Fibroblast of lung (primary cell): ENCODE results near the gene SHANK3. TPM values are rescaled to one million over a fixed set of nuclear protein-coding genes. Genes with fewer than 3 reads are reported as not detected.

Experiments used
- DNase-seq, 2 donors: peaks; one replicate each; pipeline versions ENCODE4 v3.0.0 to v3.0.0-alpha.2; 2010; ENCODE audit warnings: low read depth in 2 of 2
- H2AFZ ChIP-seq: 2 replicates; pipeline ENCODE4 v1.5.1; 2012; ENCODE audit warnings: low read length, control low read depth, inconsistent platforms
- H3K27ac ChIP-seq: 2 replicates; pipeline ENCODE4 v1.5.1; 2011; ENCODE audit warnings: low read length, control low read depth; ENCODE audit not compliant: insufficient read depth
- H3K27me3 ChIP-seq: 2 replicates; pipeline ENCODE4 v1.5.1; 2011; ENCODE audit warnings: mild to moderate bottlenecking, low read length; ENCODE audit not compliant: control insufficient read depth, insufficient read depth
- H3K36me3 ChIP-seq: 2 replicates; pipeline ENCODE4 v1.5.1; 2011; ENCODE audit warnings: low read length; ENCODE audit not compliant: control insufficient read depth, insufficient read depth
- H3K4me1 ChIP-seq: 2 replicates; pipeline ENCODE4 v1.5.1; 2011; ENCODE audit warnings: low read length; ENCODE audit not compliant: control insufficient read depth, insufficient read depth; ENCODE audit errors: extremely low read depth
- H3K4me2 ChIP-seq: 2 replicates; pipeline ENCODE4 v1.5.1; 2011; ENCODE audit warnings: low read length, control low read depth; ENCODE audit not compliant: insufficient read depth; ENCODE audit errors: extremely low read depth
- H3K4me3 ChIP-seq, 4 experiments: fragments of 200-600 bp in 1 of 4; sonication (generic) in 1 of 4; replicated peaks in 1 of 4; 2 replicates each; pipeline ENCODE4 v1.5.1; 2011 to 2016; ENCODE audit warnings: low read length in 4 of 4, low read depth in 3 of 4, mild to moderate bottlenecking in 3 of 4, control low read depth in 2 of 4, inconsistent platforms in 1 of 4, mixed read lengths in 1 of 4; ENCODE audit not compliant: insufficient read depth in 1 of 4; ENCODE audit errors: control extremely low read depth in 1 of 4
- H3K79me2 ChIP-seq: 2 replicates; pipeline ENCODE4 v1.5.1; 2012; ENCODE audit warnings: mild to moderate bottlenecking, low read length, inconsistent platforms; ENCODE audit not compliant: control insufficient read depth, insufficient read depth
- H3K9ac ChIP-seq: 2 replicates; pipeline ENCODE4 v1.5.1; 2011; ENCODE audit warnings: mild to moderate bottlenecking, low read length, control low read depth; ENCODE audit not compliant: insufficient read depth
- H3K9me3 ChIP-seq: 2 replicates; pipeline ENCODE4 v1.5.1; 2012; ENCODE audit warnings: low read depth, low read length; ENCODE audit not compliant: control insufficient read depth, insufficient read depth
- H4K20me1 ChIP-seq: 2 replicates; pipeline ENCODE4 v1.5.1; 2011; ENCODE audit warnings: low read length; ENCODE audit not compliant: control insufficient read depth, insufficient read depth; ENCODE audit errors: extremely low read depth
- CTCF ChIP-seq, 2 donors: IDR thresholded peaks in 1 of 2; conservative IDR thresholded peaks in 1 of 2; 1 replicate in 1 of 2; 2 replicates in 1 of 2; pipeline ENCODE4 v1.5.1; 2011 to 2012; ENCODE audit warnings: low read length in 2 of 2, control low read depth in 1 of 2, inconsistent platforms in 1 of 2, low read depth in 1 of 2, mild to moderate bottlenecking in 1 of 2
- EZH2 ChIP-seq: IDR thresholded peaks from 2 replicates; pipeline ENCODE4 v1.5.1; 2012; ENCODE audit warnings: low read length, control low read depth, mild to moderate bottlenecking; ENCODE audit errors: missing control alignments
- polyA plus RNA-seq, 2 donors: library from polyadenylated mRNA; depleted of rRNA in 1 of 2; stranded (reverse) in 1 of 2; unstranded in 1 of 2; fragments of >200 nt; gene quantifications; 2 replicates each; pipeline ENCODE4 v1.2.1, GENCODE V29; 2011 to 2012; ENCODE audit warnings: missing spikeins in 1 of 2
- total RNA-seq: library from RNA; depleted of rRNA; stranded (reverse); fragments of >200 nt; gene quantifications from 2 replicates; pipeline ENCODE4 v1.2.1, GENCODE V29; 2014

Gene SHANK3
- total and polyA plus RNA-seq, 2 donors (not counting 1 experiment from before 2014, with no cell fraction given), result 0.17 to 0.33 TPM

GRCh38 chr22:50710886-50711285, 38.3 kb downstream of the SHANK3 start:
- no peak for DNase-seq
- H3K9me3 ChIP-seq, result no peaks in the 10 kb centered on the region
- H3K9ac ChIP-seq, result no peak overlapping the region
- H4K20me1 ChIP-seq, result no peaks in the 10 kb centered on the region
- no peaks in the 10 kb centered on the region for H3K79me2 ChIP-seq
- H3K27ac ChIP-seq, result no peak overlapping the region
- no peaks in the 10 kb centered on the region for H3K27me3 ChIP-seq
- no peak for TF ChIP-seq EZH2
- no peak for TF ChIP-seq CTCF (conservative IDR thresholded peaks at IDR 0.05 in 1 of 2, IDR thresholded peaks at IDR 0.05 in 1 of 2; ENCODE audit: low read depth in 1 of 2, low read length in 2 of 2)
- H2AFZ ChIP-seq, result no peak overlapping the region
- no peaks in the 10 kb centered on the region for H3K36me3 ChIP-seq
- no peak overlapping the region for H3K4me3 ChIP-seq
- H3K4me1 ChIP-seq, result no peaks in the 10 kb centered on the region
- H3K4me2 ChIP-seq, result no peak overlapping the region

- no peak overlapping the region for H3K27ac ChIP-seq
- H3K4me2 ChIP-seq, result no peak overlapping the region
- no peak overlapping the region for H3K9ac ChIP-seq
- H3K79me2 ChIP-seq, result no peaks in the 10 kb centered on the region
- no peaks in the 10 kb centered on the region for H3K27me3 ChIP-seq
- H2AFZ ChIP-seq, result no peak overlapping the region
- H3K4me3 ChIP-seq, result no peak overlapping the region
- H4K20me1 ChIP-seq, result no peaks in the 10 kb centered on the region
- TF ChIP-seq EZH2 (no peak), CTCF (conservative IDR thresholded peaks at IDR 0.05 in 1 of 2, IDR thresholded peaks at IDR 0.05 in 1 of 2; ENCODE audit: low read depth in 1 of 2, low read length in 2 of 2) (no peak)
- DNase-seq, result no peak
- H3K9me3 ChIP-seq, result no peaks in the 10 kb centered on the region
- no peaks in the 10 kb centered on the region for H3K4me1 ChIP-seq
- no peaks in the 10 kb centered on the region for H3K36me3 ChIP-seq
Observed at GRCh38 chr22:50711446-50712340, 39.1 kb downstream of the SHANK3 start.

- H4K20me1 ChIP-seq, result no peaks in the 10 kb centered on the region
- H3K9me3 ChIP-seq, result no peaks in the 10 kb centered on the region
- no peak overlapping the region for H3K4me3 ChIP-seq
- no peaks in the 10 kb centered on the region for H3K79me2 ChIP-seq
- no peak for DNase-seq
- no peak overlapping the region for H3K4me2 ChIP-seq
- no peak overlapping the region for H2AFZ ChIP-seq
- H3K27ac ChIP-seq, result no peak overlapping the region
- H3K36me3 ChIP-seq, result no peaks in the 10 kb centered on the region
- no peak for TF ChIP-seq CTCF (conservative IDR thresholded peaks at IDR 0.05 in 1 of 2, IDR thresholded peaks at IDR 0.05 in 1 of 2; ENCODE audit: low read depth in 1 of 2, low read length in 2 of 2)
- no peak for TF ChIP-seq EZH2
- H3K4me1 ChIP-seq, result no peaks in the 10 kb centered on the region
- H3K27me3 ChIP-seq, result no peaks in the 10 kb centered on the region
- no peak overlapping the region for H3K9ac ChIP-seq
Observed at GRCh38 chr22:50712341-50713007, 39.9 kb downstream of the SHANK3 start.
